ENCODE data around the gene MTHFSD.

MTHFSD gene

DNA sequence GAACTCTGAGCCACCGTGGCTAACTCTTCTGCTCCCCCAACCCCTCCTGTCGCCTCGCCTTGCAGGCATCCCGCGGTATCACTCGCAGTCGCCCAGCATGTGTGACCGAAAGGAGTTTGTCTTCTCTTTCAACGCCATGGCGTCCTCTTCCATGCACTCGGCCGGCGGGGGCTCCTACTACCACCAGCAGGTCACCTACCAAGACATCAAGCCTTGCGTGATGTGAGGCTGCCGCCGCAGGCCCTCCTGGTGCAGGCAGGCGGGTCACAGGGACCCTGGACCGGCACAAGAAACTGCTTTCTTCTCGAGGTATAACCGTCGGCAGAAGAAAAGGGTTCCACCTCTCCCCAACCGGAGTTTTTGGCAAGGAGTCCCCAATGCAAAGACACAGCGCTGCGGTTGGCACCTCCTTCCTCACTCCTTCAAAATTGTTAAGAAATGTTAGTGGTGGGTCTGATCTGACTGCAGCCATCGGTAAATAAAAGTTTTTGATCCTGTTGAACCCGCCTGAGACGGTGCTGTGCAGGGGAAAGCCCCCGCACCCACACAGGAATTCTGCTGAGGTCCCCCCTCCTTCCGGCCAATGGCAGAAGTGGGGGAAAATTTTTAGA lies 42.1 kb downstream of the MTHFSD start:
- DNase-seq = no peak

- DNase-seq = no peak
These were observed 42.7 kb downstream of the MTHFSD start for GRCh38 chr16:86512301-86512859.

DNA sequence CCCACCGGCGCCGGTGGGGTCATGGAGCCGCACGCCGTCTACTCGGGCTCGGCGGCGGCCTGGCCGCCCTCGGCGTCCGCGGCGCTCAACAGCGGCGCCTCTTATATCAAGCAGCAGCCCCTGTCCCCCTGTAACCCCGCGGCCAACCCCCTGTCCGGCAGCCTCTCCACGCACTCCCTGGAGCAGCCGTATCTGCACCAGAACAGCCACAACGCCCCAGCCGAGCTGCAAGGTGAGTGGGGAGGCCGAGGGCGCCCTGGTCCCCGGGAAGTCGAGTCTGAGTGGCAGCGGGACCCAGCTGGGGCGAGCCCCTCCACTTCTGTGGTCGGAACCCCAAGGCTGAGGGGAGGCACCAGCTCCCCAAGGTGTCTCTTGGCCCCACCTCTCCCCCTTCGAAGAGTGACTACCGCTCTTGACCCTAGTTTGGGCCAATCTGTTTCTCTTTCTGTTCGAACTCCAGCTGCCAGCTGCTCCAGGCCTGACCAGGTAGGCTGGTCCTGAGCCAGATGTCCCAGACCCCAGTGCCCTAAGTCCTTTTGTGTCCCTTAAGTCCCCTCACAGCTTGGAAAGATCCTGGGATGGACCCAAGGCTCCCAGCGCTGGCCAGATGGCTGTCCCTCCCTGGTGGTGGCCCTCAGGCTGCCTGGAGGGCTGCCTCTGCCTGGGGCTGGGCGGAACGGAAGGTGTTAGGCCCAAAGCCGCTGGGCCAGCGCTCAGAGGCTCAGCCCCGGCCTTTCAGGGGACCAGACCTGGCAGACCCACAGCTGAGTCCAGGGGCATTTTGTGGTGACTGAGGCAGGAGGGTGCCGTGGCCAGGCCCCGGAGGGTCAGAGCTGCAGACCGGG lies 43.5 kb downstream of the MTHFSD start:
- no peak for DNase-seq

DNA sequence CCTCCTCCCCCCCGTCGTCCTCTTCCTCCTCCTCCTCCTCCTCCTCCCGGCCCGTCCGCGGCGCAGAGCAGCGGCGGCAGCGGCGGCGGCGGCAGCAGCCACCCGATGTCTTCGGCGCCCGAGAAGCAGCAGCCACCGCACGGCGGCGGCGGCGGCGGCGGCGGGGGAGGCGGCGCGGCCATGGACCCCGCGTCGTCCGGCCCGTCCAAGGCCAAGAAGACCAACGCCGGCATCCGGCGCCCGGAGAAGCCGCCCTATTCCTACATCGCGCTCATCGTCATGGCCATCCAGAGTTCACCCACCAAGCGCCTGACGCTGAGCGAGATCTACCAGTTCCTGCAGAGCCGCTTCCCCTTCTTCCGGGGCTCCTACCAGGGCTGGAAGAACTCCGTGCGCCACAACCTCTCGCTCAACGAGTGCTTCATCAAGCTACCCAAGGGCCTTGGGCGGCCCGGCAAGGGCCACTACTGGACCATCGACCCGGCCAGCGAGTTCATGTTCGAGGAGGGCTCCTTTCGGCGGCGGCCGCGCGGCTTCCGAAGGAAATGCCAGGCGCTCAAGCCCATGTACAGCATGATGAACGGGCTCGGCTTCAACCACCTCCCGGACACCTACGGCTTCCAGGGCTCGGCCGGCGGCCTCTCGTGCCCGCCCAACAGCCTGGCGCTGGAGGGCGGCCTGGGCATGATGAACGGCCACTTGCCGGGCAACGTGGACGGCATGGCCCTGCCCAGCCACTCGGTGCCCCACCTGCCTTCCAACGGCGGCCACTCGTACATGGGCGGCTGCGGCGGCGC lies 44.4 kb downstream of the MTHFSD start, which contains the start of gene FOXF1:
TSS of gene FOXF1 (plus strand) at position 63 of the 797 bp plus-strand sequence. CDS start at position 106, 43 bp downstream.
- DNase-seq = no peak

DNA sequence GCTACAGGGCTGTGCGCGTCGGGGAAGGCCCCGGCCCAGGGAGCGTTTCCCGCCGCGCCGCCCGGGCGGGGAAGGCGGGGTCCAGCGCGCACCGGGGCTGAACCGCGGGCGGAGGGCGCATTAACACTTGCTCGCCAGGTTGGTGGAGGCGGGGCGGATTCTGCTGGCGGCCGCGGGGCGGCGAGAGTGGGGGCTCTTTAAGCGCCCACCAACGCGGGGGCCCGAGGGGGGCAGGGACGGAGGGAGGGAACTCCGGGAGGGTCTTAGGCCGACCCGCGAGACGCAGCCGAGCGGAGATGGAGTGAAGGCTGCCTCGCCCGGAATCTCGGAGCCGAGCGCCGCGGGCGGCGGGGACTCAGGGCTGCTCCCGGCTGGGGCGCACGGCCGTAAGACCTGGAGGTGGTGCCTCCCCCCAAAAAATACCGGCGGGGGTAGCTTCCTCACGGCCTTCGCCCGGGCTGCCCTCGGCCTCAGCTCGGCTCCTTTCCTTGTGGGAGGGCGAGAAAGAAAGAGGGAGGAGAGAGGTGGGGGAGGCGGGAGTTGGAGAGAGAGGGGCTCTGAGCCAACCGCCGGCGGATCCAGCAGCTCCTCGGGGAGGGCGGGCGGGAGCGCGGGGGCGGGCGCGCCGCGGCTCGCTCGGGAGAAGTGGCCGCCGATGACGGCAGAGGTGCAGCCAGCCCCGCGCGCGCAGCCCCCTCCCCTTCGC lies 45.1 kb downstream of the MTHFSD start:
- no peak for DNase-seq

DNA sequence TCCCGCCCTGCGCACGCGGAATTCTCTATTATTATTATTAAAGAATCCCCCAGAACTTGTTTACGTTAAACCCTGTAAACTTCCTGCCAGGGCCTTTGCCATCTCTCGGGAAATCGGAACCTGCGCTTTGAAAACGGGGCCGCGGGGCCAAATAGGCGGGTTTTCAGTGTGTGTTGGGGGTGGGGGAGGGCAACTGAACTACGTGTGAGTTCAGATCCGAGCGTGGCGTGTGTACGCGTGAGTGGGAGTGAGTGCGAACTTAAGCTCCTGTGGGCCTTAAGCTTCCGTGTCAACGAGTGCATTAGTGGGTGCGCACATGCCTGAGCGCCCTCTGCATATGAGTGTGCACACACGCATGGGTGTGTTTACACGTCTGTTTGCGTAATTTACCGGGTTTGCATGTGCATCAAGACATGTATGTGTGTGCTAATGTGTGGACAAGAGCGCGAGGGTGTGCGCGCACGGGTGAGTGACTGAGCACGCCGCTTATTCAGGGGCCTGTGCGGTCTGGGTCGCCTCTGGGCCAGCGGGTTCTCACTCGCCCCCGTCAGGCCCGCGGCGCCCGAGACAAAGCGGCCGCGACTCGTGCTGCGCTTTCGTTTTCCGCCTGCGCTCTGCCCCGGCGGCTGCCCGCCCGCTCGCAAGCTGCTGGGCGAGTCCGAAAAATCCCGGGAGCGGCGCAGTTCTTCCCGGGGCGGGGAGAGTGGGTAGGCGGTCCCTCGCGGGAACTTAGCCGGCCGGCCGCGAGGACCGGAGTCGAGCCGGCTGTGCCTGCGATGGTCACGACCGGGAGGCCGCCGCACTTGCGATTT lies 45.9 kb downstream of the MTHFSD start:
- no peak for DNase-seq

DNA sequence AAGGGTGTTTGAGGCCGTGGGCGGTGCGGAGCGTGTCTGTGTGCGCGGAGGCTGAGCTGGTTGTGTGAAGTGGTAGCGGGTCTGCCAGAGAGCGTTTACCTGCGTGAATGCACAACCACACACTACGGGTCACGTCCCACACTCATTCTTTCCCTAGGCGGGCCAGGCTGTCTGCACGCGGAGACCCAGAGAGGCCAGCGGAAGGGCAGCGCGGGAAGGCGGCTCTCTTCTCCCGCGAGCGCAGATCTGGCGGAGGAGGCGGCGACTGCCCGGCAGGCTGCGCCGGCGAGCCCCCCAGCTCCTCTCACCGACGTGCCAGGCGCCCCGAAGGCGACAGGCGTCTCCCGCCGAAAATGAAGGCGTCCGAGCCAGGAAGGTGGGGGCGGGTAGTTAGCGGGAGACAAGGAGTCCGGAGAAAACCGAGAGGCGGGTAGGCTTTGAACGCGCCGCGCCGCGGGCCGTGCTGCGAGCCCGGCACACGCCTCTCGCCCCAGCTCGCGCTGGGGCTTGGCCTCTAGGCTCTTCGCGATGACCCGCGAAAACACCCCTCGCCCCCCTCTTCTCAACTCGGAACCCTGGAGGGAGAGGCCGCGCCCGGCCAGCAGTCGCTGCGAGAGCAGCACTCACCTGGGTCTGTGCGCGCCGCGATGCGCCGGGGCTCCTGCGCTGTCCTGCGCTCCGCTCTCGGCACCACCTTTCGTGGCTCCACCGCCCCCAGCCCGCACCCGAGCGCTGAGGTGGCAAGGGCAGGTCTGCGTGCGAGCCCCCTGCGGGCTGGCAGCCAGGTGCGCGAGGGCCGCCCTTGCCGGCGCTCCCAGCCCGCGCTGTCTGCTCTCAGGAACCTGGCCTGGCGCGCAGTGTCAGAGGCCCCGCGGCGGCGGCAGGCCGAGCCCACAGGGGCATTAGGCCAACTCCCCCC lies 46.7 kb downstream of the MTHFSD start:
- DNase-seq = no peak

GRCh38 chr16:86507173-86508027 lies 47.6 kb downstream of the MTHFSD start:
- DNase-seq = no peak

DNA sequence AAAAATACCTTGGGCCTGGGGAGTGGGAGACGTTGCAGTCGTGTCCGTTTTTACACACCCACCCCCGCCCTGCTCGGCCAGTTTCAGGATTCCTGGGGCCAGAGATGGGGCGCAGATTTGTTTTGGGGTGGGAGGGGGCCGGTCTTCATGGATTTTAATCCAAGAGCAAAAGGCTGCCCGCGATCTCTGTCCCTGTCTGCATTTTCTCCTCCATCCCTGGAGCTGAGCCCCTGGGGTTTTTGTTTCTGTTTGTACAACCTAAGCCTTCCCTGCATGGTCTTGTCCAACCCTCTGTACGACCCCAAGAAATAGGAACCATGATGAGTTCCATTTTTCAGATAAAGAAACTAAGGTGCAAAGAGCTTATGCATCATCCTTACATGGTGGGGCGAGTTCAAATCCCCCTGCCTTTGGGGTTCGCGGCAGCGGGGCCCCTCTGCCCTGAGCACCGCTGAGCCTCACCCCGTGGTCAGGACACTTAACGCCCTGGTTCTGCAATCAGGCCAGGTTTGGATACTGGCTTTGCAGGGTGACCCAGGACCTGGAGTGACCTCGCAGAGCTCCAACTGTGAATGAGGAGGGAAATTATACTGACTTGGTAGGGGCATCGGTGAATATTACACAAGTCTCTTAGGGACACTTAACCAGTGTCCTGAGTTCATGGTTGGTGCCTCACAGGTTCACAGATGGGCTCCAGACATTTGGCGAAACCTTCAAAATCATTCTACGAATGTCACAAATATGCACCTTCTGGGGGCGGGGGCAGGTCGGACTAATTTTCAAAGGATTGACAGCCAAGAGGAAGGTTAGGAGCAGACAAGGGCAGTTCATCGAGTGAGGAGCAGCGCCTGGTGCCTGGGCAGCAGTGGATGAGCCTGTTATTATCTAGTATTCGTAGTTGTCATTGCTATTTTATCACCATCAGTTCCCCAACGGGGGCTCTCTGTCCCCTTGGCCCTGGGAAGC lies 48.9 kb downstream of the MTHFSD start:
- no peak for DNase-seq

DNA sequence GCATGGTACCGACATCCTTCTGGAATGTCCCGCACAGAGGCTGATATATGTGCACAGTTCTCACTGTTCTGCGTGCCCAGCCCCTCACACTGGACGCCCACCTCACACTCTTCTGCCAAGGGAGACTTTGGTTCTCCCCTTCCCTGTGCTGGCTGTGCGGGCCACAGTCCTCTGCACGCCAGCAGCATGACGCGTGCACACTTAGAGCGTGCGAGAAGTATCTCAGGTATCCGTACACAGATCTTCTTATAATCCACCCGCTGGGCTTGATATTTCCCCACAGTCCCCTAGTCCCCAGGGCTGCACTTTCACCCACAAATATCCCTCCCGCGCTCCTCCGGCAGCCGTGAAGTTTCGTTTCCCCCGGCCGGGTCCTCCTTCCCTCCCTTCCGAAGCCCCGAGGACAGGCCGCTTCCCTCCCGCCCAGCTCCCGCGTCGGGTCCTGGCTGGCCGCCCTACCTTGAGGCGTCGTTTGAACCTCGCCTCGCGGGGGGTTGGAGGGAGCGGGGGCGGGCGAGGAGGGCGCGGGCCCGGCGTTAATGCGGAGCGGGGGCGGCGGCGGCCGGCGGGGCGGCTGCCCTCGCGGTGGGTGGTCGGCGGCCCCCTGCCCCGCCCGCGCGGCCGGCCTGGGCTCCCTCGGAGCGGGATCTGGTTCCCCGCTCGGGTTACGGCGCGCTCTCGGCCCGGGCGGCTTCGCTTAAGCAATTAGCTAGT lies 49.7 kb downstream of the MTHFSD start:
- DNase-seq = no peak

DNA sequence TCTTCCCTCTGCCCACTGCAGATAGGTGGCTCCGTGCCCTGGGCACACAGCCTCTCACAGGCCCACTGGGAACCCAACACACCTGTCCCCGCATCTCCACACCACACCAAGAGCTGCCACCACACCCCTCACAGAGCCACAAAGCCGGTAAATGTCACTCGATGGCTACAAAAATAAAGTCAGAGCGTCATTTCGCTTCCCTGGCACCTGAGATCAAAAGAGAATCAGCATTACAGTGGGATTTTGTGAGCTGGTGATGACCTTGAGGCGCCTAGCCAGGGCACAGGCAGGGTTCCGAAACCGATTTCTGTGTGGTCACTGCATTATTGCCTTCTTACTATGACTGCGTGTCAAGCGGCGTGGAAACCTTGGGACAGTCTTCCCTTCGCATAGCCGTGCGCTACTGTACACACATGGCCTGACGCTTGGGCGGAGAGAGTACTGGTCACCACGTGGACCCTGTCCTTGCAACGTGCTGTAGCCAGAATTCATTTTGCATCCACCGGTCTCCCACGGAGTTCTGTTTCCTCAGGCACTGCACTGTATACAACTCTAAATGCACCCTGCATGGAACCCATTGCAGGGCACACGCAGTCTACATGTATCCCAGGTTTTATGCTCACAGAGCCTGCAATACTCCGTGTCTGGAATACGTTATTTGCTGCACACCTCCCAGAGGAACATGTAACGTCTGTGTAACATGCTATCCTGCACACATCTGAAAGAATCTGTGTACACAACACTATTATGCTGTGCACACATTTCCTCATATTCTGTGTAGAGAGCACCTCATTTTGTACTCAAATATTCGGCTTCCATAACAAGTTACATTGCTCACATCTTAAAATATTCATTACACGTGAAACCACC lies 50.5 kb downstream of the MTHFSD start:
- DNase-seq = no peak

DNA sequence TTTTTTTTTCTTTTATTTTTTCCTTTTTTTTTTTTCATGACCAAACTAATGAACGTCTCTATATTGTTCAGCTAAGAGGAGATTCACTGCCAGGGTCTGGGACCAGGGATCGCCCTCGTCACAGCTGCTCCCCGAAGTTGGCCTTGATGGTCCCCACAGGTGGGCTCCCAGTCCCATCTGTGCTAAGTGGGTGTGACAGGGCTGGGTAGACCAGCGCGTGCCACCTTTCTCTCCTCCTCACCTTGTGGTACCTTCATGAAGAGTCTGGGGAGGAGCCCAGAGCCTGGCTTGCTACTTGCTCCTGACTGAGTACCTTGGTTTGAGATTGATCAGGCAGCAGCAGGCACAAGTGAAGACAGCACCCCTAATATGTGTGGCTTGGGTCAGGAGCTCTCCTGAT lies 51.2 kb downstream of the MTHFSD start:
- DNase-seq = no peak

- DNase-seq = no peak
These were observed 51.9 kb downstream of the MTHFSD start for GRCh38 chr16:86502856-86503748.

DNA sequence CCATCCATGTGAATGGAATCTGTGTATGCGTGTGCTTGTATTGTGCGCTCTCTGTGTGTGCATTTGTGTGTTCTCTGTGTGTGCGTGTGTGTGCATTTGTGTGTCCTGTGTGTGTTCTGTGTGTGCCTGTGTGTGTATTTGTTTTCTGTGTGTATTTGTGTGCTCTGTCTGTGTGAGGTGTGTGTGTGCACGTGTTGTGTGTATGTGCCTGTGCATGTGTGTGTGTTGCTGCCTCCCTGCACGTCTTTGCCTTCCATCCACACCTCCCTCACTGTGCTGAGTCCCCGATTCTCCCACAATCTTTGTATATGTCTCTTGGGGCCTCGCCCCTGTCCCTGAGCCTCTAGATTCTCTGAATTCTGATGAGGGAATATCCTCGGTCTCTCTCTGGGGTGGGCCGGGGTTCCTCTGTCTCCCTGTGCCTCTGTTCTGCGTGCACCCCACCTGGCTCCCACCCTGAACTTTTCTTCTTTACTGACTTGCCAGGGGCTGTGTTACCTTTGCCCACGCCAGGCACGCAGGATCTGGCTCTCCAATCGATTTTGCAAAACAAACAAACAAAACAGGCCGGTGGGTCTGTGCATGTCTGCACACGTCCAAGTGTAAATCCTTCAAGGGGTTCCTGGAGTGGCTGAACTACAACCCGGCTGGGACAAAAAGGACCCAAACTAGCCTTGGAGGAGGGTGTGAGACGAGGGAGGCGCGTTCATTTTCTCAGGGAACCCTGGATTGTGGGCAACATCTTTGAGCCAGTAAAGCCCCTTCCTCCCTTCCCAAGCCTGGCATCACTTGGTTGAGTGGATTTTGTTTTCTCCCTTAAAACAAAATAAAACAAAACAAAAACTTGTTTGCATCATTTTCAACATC lies 52.8 kb downstream of the MTHFSD start:
- DNase-seq = no peak
